WTC11 (cell line): ENCODE measurements around the gene ADRA2C. TPM values are rescaled to one million over a fixed set of nuclear protein-coding genes. Genes with fewer than 3 reads are reported as not detected.

Experiments
- ATAC-seq: fragments of 200-7000 bp; cut with Tn5 transposase; 2 replicates; pipeline ENCODE4 v1.10.0; 2021; ENCODE audit warnings: mild to moderate bottlenecking, moderate library complexity
- CTCF ChIA-PET: fragments of 300-600 bp; sonication (Branson Sonifier 250); formaldehyde crosslinking; loops from one replicate; lab custom pipeline; 2021; ENCODE audit warnings: antibody characterized with exemption; lab: Charles Lee
- POLR2A ChIA-PET: fragments of 350-600 bp; sonication (Branson Sonifier 250); formaldehyde crosslinking; loops from one replicate; lab custom pipeline; 2021; ENCODE audit warnings: antibody characterized with exemption; lab: Charles Lee
- DNase-seq: peaks from one replicate; pipeline ENCODE4 v3.0.0; 2021; ENCODE audit warnings: low spot score
- H3K27ac Mint-ChIP-seq: 2 replicates; pipeline ENCODE4 v1.8.0; 2021; ENCODE audit warnings: mixed read lengths
- H3K27me3 Mint-ChIP-seq: 2 replicates; pipeline ENCODE4 v1.8.0; 2021; ENCODE audit warnings: low read depth, mild to moderate bottlenecking, moderate library complexity, mixed read lengths
- H3K36me3 Mint-ChIP-seq: 2 replicates; pipeline ENCODE4 v1.8.0; 2021; ENCODE audit warnings: mixed read lengths
- H3K4me1 Mint-ChIP-seq: 2 replicates; pipeline ENCODE4 v1.8.0; 2022; ENCODE audit warnings: mixed read lengths
- H3K4me3 Mint-ChIP-seq: 2 replicates; pipeline ENCODE4 v1.8.0; 2021; ENCODE audit warnings: mild to moderate bottlenecking, moderate library complexity, mixed read lengths
- H3K9me3 Mint-ChIP-seq: 2 replicates; pipeline ENCODE4 v1.8.0; 2021; ENCODE audit warnings: mixed read lengths
- CBFB ChIP-seq: sonication (generic); formaldehyde crosslinking; IDR thresholded peaks from 2 replicates; pipeline ENCODE4 v1.8.1; 2022; ENCODE audit warnings: mild to moderate bottlenecking, low read depth, missing genetic modification reagents
- CDX4 ChIP-seq: fragments of 250-450 bp; sonication (Bioruptor Pico); IDR thresholded peaks from 2 replicates; pipeline ENCODE4 v1.9.0; 2021; ENCODE audit warnings: moderate library complexity, mild to moderate bottlenecking, inconsistent platforms, borderline replicate concordance
- CREB1 ChIP-seq: sonication (generic); formaldehyde crosslinking; IDR thresholded peaks from 2 replicates; pipeline ENCODE4 v1.8.0; 2023; ENCODE audit warnings: mild to moderate bottlenecking, missing genetic modification reagents
- CTCF ChIP-seq: fragments of 200-600 bp; IDR thresholded peaks from 2 replicates; pipeline ENCODE4 v1.8.0; 2022; ENCODE audit warnings: antibody characterized with exemption
- FOXJ3 ChIP-seq: sonication (generic); formaldehyde crosslinking; IDR thresholded peaks from 2 replicates; pipeline ENCODE4 v1.9.0; 2021; ENCODE audit warnings: missing genetic modification reagents, mild to moderate bottlenecking, borderline replicate concordance
- FOXP1 ChIP-seq: sonication (generic); formaldehyde crosslinking; IDR thresholded peaks from 2 replicates; pipeline ENCODE4 v1.8.0; 2022; ENCODE audit warnings: missing genetic modification reagents, mild to moderate bottlenecking, moderate library complexity, borderline replicate concordance
- GABPB1 ChIP-seq: sonication (generic); formaldehyde crosslinking; IDR thresholded peaks from 2 replicates; pipeline ENCODE4 v1.8.1; 2023; ENCODE audit warnings: mild to moderate bottlenecking, missing genetic modification reagents
- JUN ChIP-seq: sonication (generic); formaldehyde crosslinking; IDR thresholded peaks from 2 replicates; pipeline ENCODE4 v1.8.0; 2023; ENCODE audit warnings: mild to moderate bottlenecking, missing genetic modification reagents
- MYBL2 ChIP-seq: sonication (generic); formaldehyde crosslinking; IDR thresholded peaks from 2 replicates; pipeline ENCODE4 v1.8.1; 2023; ENCODE audit warnings: mild to moderate bottlenecking, moderate library complexity, missing genetic modification reagents
- NR3C1 ChIP-seq: sonication (generic); formaldehyde crosslinking; conservative IDR thresholded peaks from 2 replicates; pipeline ENCODE4 v1.8.1; 2023; ENCODE audit warnings: low read depth, mild to moderate bottlenecking, missing genetic modification reagents
- RELA ChIP-seq: sonication (generic); formaldehyde crosslinking; IDR thresholded peaks from 2 replicates; pipeline ENCODE4 v1.8.1; 2022; ENCODE audit warnings: missing genetic modification reagents, mild to moderate bottlenecking, borderline replicate concordance
- RORB ChIP-seq: fragments of 250-450 bp; sonication (Bioruptor Pico); IDR thresholded peaks from 2 replicates; pipeline ENCODE4 v1.9.0; 2021; ENCODE audit warnings: mild to moderate bottlenecking
- SP1 ChIP-seq: sonication (generic); formaldehyde crosslinking; conservative IDR thresholded peaks from 2 replicates; pipeline ENCODE4 v1.8.1; 2022; ENCODE audit warnings: missing genetic modification reagents
- TEAD4 ChIP-seq: sonication (generic); formaldehyde crosslinking; IDR thresholded peaks from 2 replicates; pipeline ENCODE4 v1.8.0; 2022; ENCODE audit warnings: mild to moderate bottlenecking, missing genetic modification reagents
- ZBTB43 ChIP-seq: sonication (generic); formaldehyde crosslinking; IDR thresholded peaks from 2 replicates; pipeline ENCODE4 v1.8.1; 2023; ENCODE audit warnings: mild to moderate bottlenecking, missing genetic modification reagents
- ZNF121 ChIP-seq: sonication (generic); formaldehyde crosslinking; IDR thresholded peaks from 2 replicates; pipeline ENCODE4 v1.8.0; 2023; ENCODE audit warnings: missing genetic modification reagents
- ZNF512 ChIP-seq: sonication (generic); formaldehyde crosslinking; IDR thresholded peaks from 2 replicates; pipeline ENCODE4 v1.8.1; 2022; ENCODE audit warnings: missing genetic modification reagents, borderline replicate concordance
- total RNA-seq: library from RNA; stranded (reverse); gene quantifications from 3 replicates; pipeline ENCODE4 v1.2.3, GENCODE V29; 2021
- TF ChIP-seq, protein P1 (sequence below): sonication (generic); formaldehyde crosslinking; IDR thresholded peaks from 2 replicates; pipeline ENCODE4 v1.8.0; 2022; ENCODE audit warnings: mild to moderate bottlenecking, missing genetic modification reagents
- TF ChIP-seq, protein P2 (sequence below): sonication (generic); formaldehyde crosslinking; conservative IDR thresholded peaks from 2 replicates; pipeline ENCODE4 v1.8.1; 2023; ENCODE audit warnings: mild to moderate bottlenecking, low read depth, missing genetic modification reagents, moderate library complexity

ADRA2C gene
- total RNA-seq, 1 experiment from 2014 or later = 21.8 TPM

DNA sequence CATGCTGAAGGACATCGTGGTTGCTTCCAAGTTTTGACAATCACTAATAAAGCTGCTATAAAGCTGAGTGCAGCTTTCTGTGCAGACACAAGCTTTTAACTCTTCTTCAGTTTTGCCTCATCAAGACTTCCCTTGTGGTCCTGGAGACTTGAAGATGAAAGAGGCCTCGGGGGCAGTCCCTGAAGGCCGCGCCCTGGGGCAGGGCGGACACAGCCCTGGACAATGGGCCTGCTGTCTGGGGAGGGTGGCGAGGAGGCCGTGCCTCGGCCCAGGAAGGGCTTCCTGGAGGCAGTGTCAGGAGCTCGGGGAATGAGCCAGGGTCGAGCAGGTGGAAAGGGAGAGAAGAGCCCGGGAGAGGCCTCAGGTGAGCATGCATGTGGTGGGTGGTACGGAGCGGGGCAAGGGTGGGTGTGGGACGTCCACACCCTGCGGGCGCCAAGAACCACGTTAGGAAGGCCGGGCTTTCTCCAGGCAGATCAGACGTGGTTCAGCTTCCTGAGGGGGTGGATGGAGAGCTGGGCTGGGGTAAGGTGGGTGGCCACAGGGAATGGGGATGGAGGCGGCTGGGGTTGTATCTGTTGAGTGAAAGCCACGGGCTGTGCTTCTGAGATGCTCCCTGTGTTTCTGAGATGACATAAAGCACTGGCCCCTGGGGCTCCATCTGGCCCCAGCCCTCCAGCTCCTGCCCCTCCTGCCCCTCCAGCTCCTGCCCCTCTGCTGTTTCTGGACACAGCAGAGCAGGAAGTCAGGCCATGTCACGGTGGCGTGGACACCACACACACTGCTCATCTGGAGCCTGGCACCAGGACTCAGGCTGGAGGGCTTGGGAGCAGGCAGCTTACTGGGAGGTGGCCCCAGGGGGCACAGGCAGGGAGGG lies 21.5 kb downstream of the ADRA2C start:
- no peaks in the 10 kb centered on the region for H3K36me3 Mint-ChIP-seq
- peaks cover 7% of the 10 kb centered on the region for H3K4me1 Mint-ChIP-seq
- CTCF ChIA-PET = interaction anchor here (0.8 to 9.7 kb wide), 3 partner anchors 21 to 155 kb away, joined by 3 to 87 read pairs (median 44); partner anchors contain the start of gene ADRA2C
- DNase-seq (no peak), ATAC-seq (no peak)
- POLR2A ChIA-PET = no interaction called here
- TF ChIP-seq, protein P1, sequence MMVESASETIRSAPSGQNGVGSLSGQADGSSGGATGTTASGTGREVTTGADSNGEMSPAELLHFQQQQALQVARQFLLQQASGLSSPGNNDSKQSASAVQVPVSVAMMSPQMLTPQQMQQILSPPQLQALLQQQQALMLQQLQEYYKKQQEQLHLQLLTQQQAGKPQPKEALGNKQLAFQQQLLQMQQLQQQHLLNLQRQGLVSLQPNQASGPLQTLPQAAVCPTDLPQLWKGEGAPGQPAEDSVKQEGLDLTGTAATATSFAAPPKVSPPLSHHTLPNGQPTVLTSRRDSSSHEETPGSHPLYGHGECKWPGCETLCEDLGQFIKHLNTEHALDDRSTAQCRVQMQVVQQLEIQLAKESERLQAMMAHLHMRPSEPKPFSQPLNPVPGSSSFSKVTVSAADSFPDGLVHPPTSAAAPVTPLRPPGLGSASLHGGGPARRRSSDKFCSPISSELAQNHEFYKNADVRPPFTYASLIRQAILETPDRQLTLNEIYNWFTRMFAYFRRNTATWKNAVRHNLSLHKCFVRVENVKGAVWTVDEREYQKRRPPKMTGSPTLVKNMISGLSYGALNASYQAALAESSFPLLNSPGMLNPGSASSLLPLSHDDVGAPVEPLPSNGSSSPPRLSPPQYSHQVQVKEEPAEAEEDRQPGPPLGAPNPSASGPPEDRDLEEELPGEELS (CRISPR knock-in tag) = no peak
- TF ChIP-seq JUN (no peak), ZBTB43 (CRISPR knock-in tag) (no peak), ZNF121 (CRISPR knock-in tag) (no peak), FOXP1 (CRISPR knock-in tag) (no peak), MYBL2 (CRISPR knock-in tag) (no peak)
- peaks cover 2% of the 10 kb centered on the region; the same call in 1 of the 2 replicates for H3K27me3 Mint-ChIP-seq
- no peak overlapping the region for H3K4me3 Mint-ChIP-seq
- no peaks in the 10 kb centered on the region for H3K9me3 Mint-ChIP-seq
- no peak overlapping the region for H3K27ac Mint-ChIP-seq

- no peak for DNase-seq
- POLR2A ChIA-PET = no interaction called here
- Mint-ChIP-seq H3K36me3 (no peaks in the 10 kb centered on the region), H3K4me3 (no peak overlapping the region), H3K27ac (no peak overlapping the region), H3K9me3 (no peaks in the 10 kb centered on the region), H3K27me3 (peaks cover 2% of the 10 kb centered on the region; the same call in 1 of the 2 replicates), H3K4me1 (peaks cover 10% of the 10 kb centered on the region)
- CTCF ChIA-PET = interaction anchor here (0.8 kb wide), 1 partner anchor 154 kb away, joined by 3 read pairs; no protein-coding TSS in a partner anchor
- TF ChIP-seq GABPB1 (CRISPR knock-in tag) (no peak), MYBL2 (CRISPR knock-in tag) (no peak), CDX4 (CRISPR knock-in tag) (no peak), TEAD4 (CRISPR knock-in tag) (no peak), CREB1 (CRISPR knock-in tag) (no peak), SP1 (CRISPR knock-in tag) (no peak), ZNF512 (CRISPR knock-in tag) (no peak), RELA (no peak), RORB (no peak), CBFB (CRISPR knock-in tag) (no peak), FOXJ3 (CRISPR knock-in tag) (no peak), NR3C1 (no peak), CTCF (no peak)
- TF ChIP-seq, protein P2, sequence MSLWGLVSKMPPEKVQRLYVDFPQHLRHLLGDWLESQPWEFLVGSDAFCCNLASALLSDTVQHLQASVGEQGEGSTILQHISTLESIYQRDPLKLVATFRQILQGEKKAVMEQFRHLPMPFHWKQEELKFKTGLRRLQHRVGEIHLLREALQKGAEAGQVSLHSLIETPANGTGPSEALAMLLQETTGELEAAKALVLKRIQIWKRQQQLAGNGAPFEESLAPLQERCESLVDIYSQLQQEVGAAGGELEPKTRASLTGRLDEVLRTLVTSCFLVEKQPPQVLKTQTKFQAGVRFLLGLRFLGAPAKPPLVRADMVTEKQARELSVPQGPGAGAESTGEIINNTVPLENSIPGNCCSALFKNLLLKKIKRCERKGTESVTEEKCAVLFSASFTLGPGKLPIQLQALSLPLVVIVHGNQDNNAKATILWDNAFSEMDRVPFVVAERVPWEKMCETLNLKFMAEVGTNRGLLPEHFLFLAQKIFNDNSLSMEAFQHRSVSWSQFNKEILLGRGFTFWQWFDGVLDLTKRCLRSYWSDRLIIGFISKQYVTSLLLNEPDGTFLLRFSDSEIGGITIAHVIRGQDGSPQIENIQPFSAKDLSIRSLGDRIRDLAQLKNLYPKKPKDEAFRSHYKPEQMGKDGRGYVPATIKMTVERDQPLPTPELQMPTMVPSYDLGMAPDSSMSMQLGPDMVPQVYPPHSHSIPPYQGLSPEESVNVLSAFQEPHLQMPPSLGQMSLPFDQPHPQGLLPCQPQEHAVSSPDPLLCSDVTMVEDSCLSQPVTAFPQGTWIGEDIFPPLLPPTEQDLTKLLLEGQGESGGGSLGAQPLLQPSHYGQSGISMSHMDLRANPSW (CRISPR knock-in tag) = no peak
- no peak for ATAC-seq
Measured at GRCh38 chr4:3788366-3788660, 22.1 kb downstream of the ADRA2C start.
